Ascending aorta (tissue), 2 donors: ENCODE measurements around the gene SAPCD2. TPM values are rescaled to one million over a fixed set of nuclear protein-coding genes. Genes with fewer than 3 reads are reported as not detected.

ENCODE experiments used
- DNase-seq, 2 donors: peaks; one replicate each; pipeline ENCODE4 v3.0.0-alpha.2; 2019; ENCODE audit warnings: low spot score in 2 of 2
- H3K27ac ChIP-seq, 2 donors: fragments of 200-600 bp; sonication (generic); one replicate each; pipeline ENCODE4 v1.5.1; 2016 to 2017; ENCODE audit warnings: mild to moderate bottlenecking in 1 of 2
- H3K27me3 ChIP-seq: fragments of 200-600 bp; sonication (generic); one replicate; pipeline ENCODE4 v1.5.1; 2017
- H3K36me3 ChIP-seq, 2 donors: fragments of 200-600 bp; sonication (generic); one replicate each; pipeline ENCODE4 v1.5.1; 2016
- H3K4me1 ChIP-seq, 2 donors: fragments of 200-600 bp; sonication (generic); one replicate each; pipeline ENCODE4 v1.5.1; 2016 to 2017; ENCODE audit warnings: mild to moderate bottlenecking in 1 of 2
- H3K4me3 ChIP-seq, 2 donors: fragments of 200-600 bp; sonication (generic); one replicate each; pipeline ENCODE4 v1.5.1; 2016 to 2017; ENCODE audit warnings: mild to moderate bottlenecking in 1 of 2
- H3K9me3 ChIP-seq, 2 donors: fragments of 200-600 bp; sonication (generic); one replicate each; pipeline ENCODE4 v1.5.1; 2016
- intact Hi-C: fragments of 100-400 bp; cut with DNase I; formaldehyde crosslinking; loops from one replicate; pipeline ENCODE4 v1.15.1; 2023
- total RNA-seq: library from RNA; depleted of rRNA; stranded (reverse); fragments of >200 nt; gene quantifications from one replicate; pipeline ENCODE4 v1.1.0, GENCODE V29; 2016
- TF ChIP-seq, protein P1 (sequence below), 3 experiments: fragments of 200-600 bp in 2 of 3; fragments of 450-650 bp in 1 of 3; sonication (generic) in 2 of 3; IDR thresholded peaks; one replicate each; pipeline ENCODE4 v1.5.1; 2016 to 2019; ENCODE audit warnings: antibody characterized with exemption in 3 of 3, mild to moderate bottlenecking in 1 of 3, moderate library complexity in 1 of 3

SAPCD2 gene
- total RNA-seq, 1 donor from 2014 or later = 8.7 TPM

DNA sequence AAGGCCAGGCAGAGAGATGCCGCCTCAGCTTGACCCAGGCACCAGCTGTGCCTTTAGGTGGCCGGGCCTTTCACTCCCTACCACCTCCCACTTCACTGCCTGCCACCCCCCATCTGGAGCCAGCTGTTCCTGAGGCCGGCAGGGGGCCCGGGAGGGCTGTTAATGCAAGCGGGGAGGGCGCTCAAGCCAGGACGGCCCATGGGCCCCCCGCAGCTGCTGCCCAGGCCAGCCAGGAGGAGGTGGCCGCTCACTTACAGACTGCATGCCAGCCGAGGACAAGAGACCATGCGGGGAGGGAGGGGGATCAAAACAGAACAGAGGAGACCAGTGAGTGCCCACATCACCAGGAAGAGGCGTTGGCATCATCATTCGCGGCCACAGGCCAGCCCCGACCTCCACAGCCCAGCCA lies 46.8 kb downstream of the SAPCD2 start:
- H3K9me3 ChIP-seq = no peaks in the 10 kb centered on the region
- no peak for DNase-seq
- H3K27ac ChIP-seq = no peak overlapping the region
- H3K4me3 ChIP-seq = no peak overlapping the region
- intact Hi-C loops = no loop called here
- peaks cover 5 to 13% of the 10 kb centered on the region in 2 donors for H3K36me3 ChIP-seq
- peaks cover 10 to 13% of the 10 kb centered on the region in 2 donors for H3K4me1 ChIP-seq
- TF ChIP-seq, protein P1, sequence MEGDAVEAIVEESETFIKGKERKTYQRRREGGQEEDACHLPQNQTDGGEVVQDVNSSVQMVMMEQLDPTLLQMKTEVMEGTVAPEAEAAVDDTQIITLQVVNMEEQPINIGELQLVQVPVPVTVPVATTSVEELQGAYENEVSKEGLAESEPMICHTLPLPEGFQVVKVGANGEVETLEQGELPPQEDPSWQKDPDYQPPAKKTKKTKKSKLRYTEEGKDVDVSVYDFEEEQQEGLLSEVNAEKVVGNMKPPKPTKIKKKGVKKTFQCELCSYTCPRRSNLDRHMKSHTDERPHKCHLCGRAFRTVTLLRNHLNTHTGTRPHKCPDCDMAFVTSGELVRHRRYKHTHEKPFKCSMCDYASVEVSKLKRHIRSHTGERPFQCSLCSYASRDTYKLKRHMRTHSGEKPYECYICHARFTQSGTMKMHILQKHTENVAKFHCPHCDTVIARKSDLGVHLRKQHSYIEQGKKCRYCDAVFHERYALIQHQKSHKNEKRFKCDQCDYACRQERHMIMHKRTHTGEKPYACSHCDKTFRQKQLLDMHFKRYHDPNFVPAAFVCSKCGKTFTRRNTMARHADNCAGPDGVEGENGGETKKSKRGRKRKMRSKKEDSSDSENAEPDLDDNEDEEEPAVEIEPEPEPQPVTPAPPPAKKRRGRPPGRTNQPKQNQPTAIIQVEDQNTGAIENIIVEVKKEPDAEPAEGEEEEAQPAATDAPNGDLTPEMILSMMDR (IDR thresholded peaks at IDR 0.05) = no peak
- no peaks in the 10 kb centered on the region for H3K27me3 ChIP-seq

DNA sequence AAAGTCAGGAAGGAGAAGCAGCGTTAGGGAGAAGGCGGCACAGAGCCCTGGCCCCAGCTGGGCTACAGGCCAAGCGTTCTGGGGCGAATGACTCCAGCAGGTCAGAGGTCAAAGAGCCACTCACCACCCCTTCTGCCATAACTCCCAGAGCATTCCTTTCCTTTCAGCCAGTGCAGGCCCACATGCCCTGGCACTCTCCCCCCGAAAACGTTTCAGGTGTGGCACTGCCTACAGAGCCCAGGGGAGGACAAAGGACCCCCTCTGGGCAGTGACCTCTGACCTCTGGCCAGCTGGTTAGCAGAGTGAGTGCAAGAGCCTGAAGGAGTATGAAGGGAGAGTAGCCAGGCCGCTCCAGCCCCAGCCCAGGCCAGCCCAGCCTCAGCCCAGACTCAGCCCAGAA lies 47.2 kb downstream of the SAPCD2 start:
- H3K36me3 ChIP-seq = peaks cover 6 to 13% of the 10 kb centered on the region in 2 donors
- no peak overlapping the region for H3K27ac ChIP-seq
- intact Hi-C loops = no loop called here
- H3K4me3 ChIP-seq = no peak overlapping the region
- peaks cover 8 to 10% of the 10 kb centered on the region in 2 donors for H3K4me1 ChIP-seq
- no peak for DNase-seq
- no peaks in the 10 kb centered on the region for H3K27me3 ChIP-seq
- H3K9me3 ChIP-seq = no peaks in the 10 kb centered on the region
- TF ChIP-seq, protein P1 (IDR thresholded peaks at IDR 0.05) = no peak

DNA sequence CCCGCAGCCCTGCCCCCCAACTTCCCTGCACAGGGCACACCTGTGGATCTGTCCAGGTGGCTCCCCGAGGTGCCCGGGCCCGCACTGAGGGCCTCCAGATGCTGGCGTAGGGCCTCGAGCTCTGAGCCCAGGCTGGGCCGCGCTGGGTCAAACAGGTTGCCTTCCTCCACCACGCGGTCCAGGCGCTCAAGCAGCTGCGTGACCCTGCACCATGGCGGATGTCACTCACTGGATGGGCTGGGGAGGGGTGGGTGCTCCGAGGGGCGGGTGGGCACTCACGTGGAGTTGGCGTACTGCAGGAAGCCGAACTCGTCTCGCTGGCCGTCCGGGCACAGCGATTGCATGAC lies 47.7 kb downstream of the SAPCD2 start:
- intact Hi-C loops = no loop called here

DNA sequence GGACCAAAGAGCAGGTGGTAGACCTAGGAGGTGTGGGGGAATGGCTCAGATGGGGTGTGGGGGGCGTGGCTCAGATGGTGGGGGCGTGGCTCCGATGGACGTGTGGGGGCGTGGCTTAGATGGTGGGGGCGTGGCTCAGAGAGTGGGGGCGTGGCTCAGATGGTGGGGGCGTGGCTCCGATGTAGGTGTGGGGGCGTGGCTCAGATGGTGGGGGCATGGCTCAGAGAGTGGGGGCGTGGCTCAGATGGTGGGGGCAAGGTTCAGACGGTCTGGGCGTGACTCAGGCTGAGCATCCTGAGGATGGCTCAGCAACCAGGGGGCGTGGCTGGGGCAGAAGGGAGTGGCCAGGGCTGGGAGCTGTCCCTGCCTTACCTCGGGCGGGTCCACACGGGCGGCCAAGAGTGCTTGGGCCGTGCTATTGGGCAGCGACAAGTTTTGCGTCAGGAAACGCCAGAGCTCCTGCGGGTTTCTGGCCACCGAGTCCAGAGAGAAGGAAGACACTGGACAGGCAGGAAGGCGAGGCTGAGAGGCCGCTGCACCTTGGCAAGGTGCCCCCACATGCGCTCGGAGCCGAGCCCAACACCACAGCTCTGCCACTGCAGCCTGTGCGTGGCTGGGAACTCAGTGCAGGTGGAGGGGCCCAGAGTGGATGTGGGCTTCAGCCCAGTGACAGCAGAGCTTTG lies 48.2 kb downstream of the SAPCD2 start:
- intact Hi-C loops = no loop called here
- TF ChIP-seq, protein P1 (IDR thresholded peaks at IDR 0.05) = no peak
- no peak for DNase-seq
- H3K36me3 ChIP-seq = peaks cover 15 to 23% of the 10 kb centered on the region in 2 donors
- no peak overlapping the region for H3K27ac ChIP-seq
- no peaks in the 10 kb centered on the region for H3K9me3 ChIP-seq
- no peaks in the 10 kb centered on the region for H3K27me3 ChIP-seq
- H3K4me3 ChIP-seq = no peak overlapping the region
- peaks cover 3 to 5% of the 10 kb centered on the region in 2 donors for H3K4me1 ChIP-seq

More for the DNA sequence above, 47.7 kb downstream of the SAPCD2 start:
- Histone ChIP-seq H3K27ac (no peak overlapping the region), H3K27me3 (no peaks in the 10 kb centered on the region), H3K36me3 (peaks cover 10 to 18% of the 10 kb centered on the region in 2 donors), H3K9me3 (no peaks in the 10 kb centered on the region), H3K4me3 (no peak overlapping the region), H3K4me1 (peaks cover 8 to 10% of the 10 kb centered on the region in 2 donors)
- DNase-seq = no peak
- TF ChIP-seq, protein P1 (IDR thresholded peaks at IDR 0.05) = no peak

DNA sequence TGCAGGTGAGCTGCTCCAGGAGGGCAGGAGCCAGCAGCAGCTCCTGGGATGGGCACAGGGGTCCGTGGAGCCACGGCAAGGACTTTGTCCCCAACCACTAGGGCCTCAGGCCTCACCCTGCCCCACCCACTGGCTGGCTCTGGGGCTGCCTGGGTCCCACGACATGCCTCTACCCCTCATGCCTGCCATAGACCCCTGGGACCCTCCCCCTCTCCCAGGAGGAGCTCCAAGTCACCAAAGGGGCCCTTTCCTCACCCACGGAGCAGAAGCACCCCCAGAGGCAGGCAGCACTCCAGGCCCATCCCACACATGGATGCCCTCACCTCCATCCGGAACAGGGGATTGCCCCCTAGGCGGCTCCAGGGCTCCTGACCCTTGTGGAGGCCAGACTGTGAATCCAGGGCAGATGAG lies 48.8 kb downstream of the SAPCD2 start:
- no peak overlapping the region for H3K27ac ChIP-seq
- DNase-seq = no peak

More for the DNA sequence above, 48.8 kb downstream of the SAPCD2 start:
- intact Hi-C loops = no loop called here
- TF ChIP-seq, protein P1 (IDR thresholded peaks at IDR 0.05) = no peak
- peaks cover 19 to 28% of the 10 kb centered on the region in 2 donors for H3K36me3 ChIP-seq
- no peaks in the 10 kb centered on the region for H3K9me3 ChIP-seq
- no peaks in the 10 kb centered on the region for H3K27me3 ChIP-seq
- H3K4me3 ChIP-seq = no peak overlapping the region
- H3K4me1 ChIP-seq = no peaks in the 10 kb centered on the region
